K562 (cell line): ENCODE data around the gene ALOX12B. TPM values are rescaled to one million over a fixed set of nuclear protein-coding genes. Genes with fewer than 3 reads are reported as not detected.
A peak's percentile ranks its signal among the peaks of the same experiment; 100 is the strongest.

Experiments used
- ATAC-seq: fragments of 200-7000 bp; cut with Tn5 transposase; 3 replicates; pipeline ENCODE4 v1.9.1; 2020; ENCODE audit warnings: moderate library complexity
- BruUV-seq: library from RNA; stranded (reverse); fragments of 400-500 nt; replicated peaks from 2 replicates; lab custom pipeline; 2021; lab: Mats Ljungman, UMichigan
- CTCF ChIA-PET: fragments of 300-600 bp; formaldehyde crosslinking; extraction: SDS; loops from one replicate; lab custom pipeline; 2021; ENCODE audit warnings: low intra/inter-chr PET ratio; lab: Yijun Ruan, JAX
- POLR2A ChIA-PET: fragments of 300-600, 350-650 bp; sonication (Branson Sonifier 250); formaldehyde crosslinking; extraction: SDS; loops from one replicate; lab custom pipeline; 2021; ENCODE audit warnings: antibody characterized with exemption, inconsistent platforms; lab: Yijun Ruan, JAX
- DNase-seq, 4 experiments: peaks; one replicate each; pipeline versions ENCODE4 v3.0.0 to v3.0.0-alpha.2; 2011 to 2018; ENCODE audit warnings: low spot score in 3 of 4, mixed read lengths in 3 of 4; ENCODE audit errors: extremely low read depth in 1 of 4
- FAIRE-seq: peaks from 2 replicates; lab custom pipeline; 2011; peaks lifted over from hg19 to GRCh38; lab: Jason Lieb, UNC
- H2AFZ ChIP-seq: 2 replicates; pipeline ENCODE4 v1.6.0; 2011; ENCODE audit warnings: low read depth, low read length, control low read depth, inconsistent platforms
- H3K27ac ChIP-seq: fragments of 200-600 bp; 3 replicates; pipeline ENCODE4 v1.8.0; 2011; ENCODE audit warnings: low read depth, mild to moderate bottlenecking, control low read depth, inconsistent platforms, low read length, moderate library complexity, mixed read lengths; ENCODE audit errors: extremely low read depth
- H3K27me3 ChIP-seq, 2 experiments: fragments of 300-600 bp in 1 of 2; 2 replicates in 1 of 2; 3 replicates in 1 of 2; pipeline versions ENCODE4 v1.6.0 to v1.8.0; 2011; ENCODE audit warnings: inconsistent platforms in 2 of 2, low read length in 2 of 2, mild to moderate bottlenecking in 1 of 2, mixed read lengths in 1 of 2, moderate library complexity in 1 of 2; ENCODE audit not compliant: control insufficient read depth in 2 of 2, insufficient read depth in 2 of 2
- H3K36me3 ChIP-seq: fragments of 300-600 bp; 3 replicates; pipeline ENCODE4 v1.8.0; 2011; ENCODE audit warnings: mild to moderate bottlenecking, low read length, inconsistent platforms; ENCODE audit not compliant: control insufficient read depth, insufficient read depth
- H3K4me1 ChIP-seq, 2 experiments: fragments of 200-600 bp in 1 of 2; replicated peaks in 1 of 2; 2 replicates in 1 of 2; 3 replicates in 1 of 2; pipeline versions ENCODE4 v1.5.1 to v1.8.0; 2011; ENCODE audit warnings: inconsistent platforms in 2 of 2, low read length in 2 of 2, mild to moderate bottlenecking in 1 of 2, mixed read lengths in 1 of 2, moderate library complexity in 1 of 2; ENCODE audit not compliant: control insufficient read depth in 2 of 2, insufficient read depth in 2 of 2
- H3K4me2 ChIP-seq: 2 replicates; pipeline ENCODE4 v1.6.1; 2011; ENCODE audit warnings: low read length, control low read depth, inconsistent platforms, mixed read lengths; ENCODE audit not compliant: insufficient read depth
- H3K4me3 ChIP-seq: fragments of 200-600 bp; sonication (generic), shearing (Covaris generic); 2 replicates; pipeline ENCODE4 v1.5.1; 2016; ENCODE audit warnings: control low read depth, inconsistent platforms
- H3K79me2 ChIP-seq: fragments of 200-600 bp; 3 replicates; pipeline ENCODE4 v1.8.0; 2011; ENCODE audit warnings: low read length, inconsistent platforms; ENCODE audit not compliant: control insufficient read depth, insufficient read depth
- H3K9ac ChIP-seq, 2 experiments: 2 replicates each; pipeline versions ENCODE4 v1.6.0 to v1.6.1; 2011; ENCODE audit warnings: low read depth in 2 of 2, low read length in 2 of 2, control low read depth in 1 of 2, inconsistent platforms in 1 of 2, mild to moderate bottlenecking in 1 of 2, mixed read lengths in 1 of 2; ENCODE audit not compliant: insufficient read depth in 1 of 2
- H3K9me1 ChIP-seq: one replicate; pipeline ENCODE4 v1.6.0; 2011; ENCODE audit warnings: inconsistent platforms, mild to moderate bottlenecking, low read length, moderate library complexity; ENCODE audit not compliant: control insufficient read depth, insufficient read depth
- H3K9me3 ChIP-seq: replicated peaks from 2 replicates; pipeline ENCODE4 v1.5.1; 2011; ENCODE audit warnings: low read depth, low read length, inconsistent platforms; ENCODE audit not compliant: control insufficient read depth, insufficient read depth
- H4K20me1 ChIP-seq: replicated peaks from 2 replicates; pipeline ENCODE4 v1.6.1; 2011; ENCODE audit warnings: low read length, inconsistent platforms, mixed read lengths; ENCODE audit not compliant: control insufficient read depth, insufficient read depth
- ATF6 ChIP-seq: sonication (generic); formaldehyde crosslinking; IDR thresholded peaks from 2 replicates; pipeline ENCODE4 v1.4.0; 2020; ENCODE audit warnings: mild to moderate bottlenecking, missing genetic modification reagents
- CBX1 ChIP-seq: sonication (generic); IDR thresholded peaks from 2 replicates; pipeline ENCODE4 v1.6.1; 2016; ENCODE audit warnings: antibody characterized with exemption, low read depth, mild to moderate bottlenecking
- DACH1 ChIP-seq: fragments of 450-650 bp; IDR thresholded peaks from 2 replicates; pipeline ENCODE4 v1.6.1; 2018; ENCODE audit not compliant: partially characterized antibody
- ELF4 ChIP-seq: fragments of 450-650 bp; formaldehyde crosslinking; IDR thresholded peaks from 2 replicates; pipeline ENCODE4 v1.4.0; 2022; ENCODE audit warnings: missing genetic modification characterization
- GABPB1 ChIP-seq: sonication (generic); formaldehyde crosslinking; IDR thresholded peaks from 2 replicates; pipeline ENCODE4 v1.8.0; 2022; ENCODE audit warnings: mild to moderate bottlenecking, missing genetic modification reagents
- GATAD2B ChIP-seq: fragments of 450-650 bp; IDR thresholded peaks from 2 replicates; pipeline ENCODE4 v1.6.1; 2017; ENCODE audit warnings: mild to moderate bottlenecking, borderline replicate concordance
- MCM7 ChIP-seq, 2 experiments: fragments of 450-650 bp; IDR thresholded peaks; 2 replicates each; pipeline ENCODE4 v1.6.1; 2016 to 2018
- MTA1 ChIP-seq: fragments of 450-650 bp; IDR thresholded peaks from 2 replicates; pipeline ENCODE4 v1.6.1; 2017; ENCODE audit warnings: borderline replicate concordance
- ZBTB2 ChIP-seq: fragments of 450-650 bp; IDR thresholded peaks from 2 replicates; pipeline ENCODE4 v1.6.1; 2016; ENCODE audit warnings: antibody characterized with exemption
- ZNF121 ChIP-seq: sonication (generic); formaldehyde crosslinking; conservative IDR thresholded peaks from 2 replicates; pipeline ENCODE4 v1.8.0; 2022; ENCODE audit warnings: missing genetic modification reagents
- WGBS: fragments of 100-300 bp; shearing (Covaris generic); methylation state at CpG from one replicate; pipeline ENCODE4 v1.1.6; 2016; ENCODE audit warnings: low coverage, mixed read lengths; ENCODE audit not compliant: insufficient coverage; ENCODE audit errors: missing lambda C conversion rate; 5-methylcytosine and 5-hydroxymethylcytosine counted together
- in situ Hi-C: fragments of 300-500 bp; cut with MboI; formaldehyde crosslinking; loops from 4 replicates; pipeline ENCODE4 v1.15.0; 2018; ENCODE audit warnings: inconsistent platforms, mixed read lengths
- intact Hi-C: fragments of 100-400 bp; cut with micrococcal nuclease; formaldehyde crosslinking; loops from 2 replicates; pipeline ENCODE4 v1.14.2; 2022
- polyA plus RNA-seq, 8 experiments: library from polyadenylated mRNA; depleted of rRNA in 4 of 8; stranded (reverse) in 5 of 8; unstranded in 3 of 8; fragments of >200 nt; fragmentation: Nextera tagmentation in 2 of 8; fragmentation: Illumina TruSeq in 1 of 8; extraction: Ambion mirVana in 2 of 8; extraction: Trizol in 1 of 8; gene quantifications; 2 replicates each; pipeline versions ENCODE4 v1.2.1 to v1.2.3, GENCODE V29; 2011 to 2014; ENCODE audit warnings: inconsistent platforms in 1 of 8, missing spikeins in 1 of 8
- total RNA-seq, 7 experiments: library from RNA; depleted of rRNA in 6 of 7; stranded (reverse); fragments of >200 nt in 6 of 7; fragmentation: Illumina TruSeq in 2 of 7; extraction: Trizol in 2 of 7; gene quantifications; 2 replicates each; pipeline versions ENCODE4 v1.2.1 to v1.2.3, GENCODE V29; 2011 to 2021; ENCODE audit warnings: low replicate concordance in 1 of 7

ALOX12B gene
- total and polyA plus RNA-seq, 9 of the 15 experiments (the other 6 are each of a cell fraction or from before 2014, with no cell fraction given) = not detected

- POLR2A ChIA-PET = interaction anchor here (0.6 to 1.5 kb wide), 4 partner anchors 25 to 251 kb away, joined by 3 to 5 read pairs (median 4); partner anchors contain the start of gene BORCS6
- Histone ChIP-seq H2AFZ (no peak overlapping the region), H3K27ac (no peak overlapping the region), H3K4me3 (no peak overlapping the region), H3K36me3 (no peaks in the 10 kb centered on the region)
- TF ChIP-seq ZNF121 = peak; percentile 72
- TF ChIP-seq CBX1 = no peak
- TF ChIP-seq, all 486 proteins: peak for 1
- Histone ChIP-seq H3K9me1 (no peaks in the 10 kb centered on the region), H3K9ac (no peak overlapping the region), H3K79me2 (no peaks in the 10 kb centered on the region), H4K20me1 (no peaks in the 10 kb centered on the region), H3K27me3 (no peaks in the 10 kb centered on the region), H3K4me2 (no peak overlapping the region), H3K9me3 (no peaks in the 10 kb centered on the region), H3K4me1 (peaks cover 3 to 15% of the 10 kb centered on the region in 2 experiments; a peak in 3 of 5 replicates)
- no peak for FAIRE-seq
- WGBS = 15% methylated on average over 2 of the region's 3 CpGs
- DNase-seq = no peak
- intact Hi-C loops (no loop called here), in situ Hi-C loops (no loop called here)
- no TSS peak for BruUV-seq
- CTCF ChIA-PET = no interaction called here
- ATAC-seq = no peak
Observed at GRCh38 chr17:8131844-8132441, 44.4 kb upstream of the ALOX12B start.

GRCh38 chr17:8128125-8128784, 40.7 kb upstream of the ALOX12B start:
- BruUV-seq = no TSS peak
- H3K4me1 ChIP-seq = peaks cover 17 to 44% of the 10 kb centered on the region in 2 experiments; a peak in 3 of 5 replicates
- in situ Hi-C loops = no loop called here

More at GRCh38 chr17:8128125-8128784, 40.7 kb upstream of the ALOX12B start:
- Histone ChIP-seq H3K9me3 (no peaks in the 10 kb centered on the region), H3K27ac (no peak overlapping the region), H3K9me1 (no peaks in the 10 kb centered on the region), H3K27me3 (0 out of 5 replicates have a peak, but pooled peaks cover 0 to 4% of the 10 kb centered on the region in 2 experiments), H3K9ac (peak overlapping the region in 1 of 2 experiments; percentile 58; a peak in 2 of 4 replicates), H4K20me1 (no peaks in the 10 kb centered on the region; the same call in 1 of the 2 replicates), H3K79me2 (no peaks in the 10 kb centered on the region), H2AFZ (no peak overlapping the region), H3K4me2 (no peak overlapping the region), H3K36me3 (no peaks in the 10 kb centered on the region), H3K4me3 (0 out of 2 replicates have a peak overlapping the region, but pooled peaks have one; percentile 2)
- intact Hi-C loops = loop anchor here (10.0 kb wide), 1 partner anchor 293 kb away; the partner anchor contains the start of gene KDM6B
- no peak for ATAC-seq
- CTCF ChIA-PET = no interaction called here
- WGBS = 38% methylated on average over 10 of the region's 14 CpGs
- TF ChIP-seq MCM7 (IDR thresholded peaks at IDR 0.05) = 0 out of 4 replicates have a peak, but pooled peaks of 1 of the 2 experiments have one; percentile 48
- TF ChIP-seq MTA1 = 0 out of 2 replicates have a peak, but pooled peaks have one; percentile 51
- TF ChIP-seq ELF4 (CRISPR knock-in tag) = no peak
- TF ChIP-seq ATF6 (CRISPR knock-in tag) = no peak
- TF ChIP-seq DACH1 = peak; percentile 99
- 0 out of 2 replicates have a peak, but pooled peaks have one; percentile 30 for TF ChIP-seq GATAD2B
- peak; percentile 68 for TF ChIP-seq ZBTB2
- no peak for TF ChIP-seq GABPB1 (CRISPR knock-in tag)
- FAIRE-seq = no peak
- POLR2A ChIA-PET = no interaction called here
- no peak for DNase-seq
